Measurements from ENCODE around the gene SERPINB1.
"Not testable (repeated sequence)": the region's sequence is repeated elsewhere in the genome, so short reads cannot be mapped to it uniquely, and the experiment has no call there.

The SERPINB1 gene

GRCh38 chr6:2841264-2842138 is at the start of gene SERPINB1:
Gene SERPINB1 (minus strand): TSS chr6:2841863. CDS start chr6:2840586, 1,277 bp downstream.
- TF ChIP-seq CTCF (IDR thresholded peaks at IDR 0.05; ENCODE audit: low read depth, low read length), result no peak; the same call in 1 of the 2 replicates
- DNase-seq (ENCODE audit: extremely low read depth, low read depth), result peak; percentile 94

- TF ChIP-seq CTCF (IDR thresholded peaks at IDR 0.05; ENCODE audit: low read depth, low read length), result no peak
- DNase-seq (ENCODE audit: extremely low read depth, low read depth), result no peak
These were observed 49.5 kb upstream of the SERPINB1 start for GRCh38 chr6:2890976-2891767.

- DNase-seq (ENCODE audit: extremely low read depth, low read depth), result no peak
- no peak for TF ChIP-seq CTCF (IDR thresholded peaks at IDR 0.05; ENCODE audit: low read depth, low read length)
These were observed 44.5 kb upstream of the SERPINB1 start for GRCh38 chr6:2885967-2886735.

GRCh38 chr6:2884804-2885203 is 43.1 kb upstream of the SERPINB1 start:
- DNase-seq (ENCODE audit: extremely low read depth, low read depth), result no peak
- TF ChIP-seq CTCF (IDR thresholded peaks at IDR 0.05; ENCODE audit: low read depth, low read length), result no peak

GRCh38 chr6:2883673-2884072 is 42.0 kb upstream of the SERPINB1 start:
- no peak for DNase-seq (ENCODE audit: extremely low read depth, low read depth)
- TF ChIP-seq CTCF (IDR thresholded peaks at IDR 0.05; ENCODE audit: low read depth, low read length), result no peak

- no peak for DNase-seq (ENCODE audit: extremely low read depth, low read depth)
- TF ChIP-seq CTCF (IDR thresholded peaks at IDR 0.05; ENCODE audit: low read depth, low read length), result no peak
These were observed 39.8 kb upstream of the SERPINB1 start for GRCh38 chr6:2881423-2881822.

- DNase-seq (ENCODE audit: extremely low read depth, low read depth), result not testable (repeated sequence)
These were observed 38.5 kb upstream of the SERPINB1 start for GRCh38 chr6:2880156-2880555.
